CD14-positive monocyte (primary cell): ENCODE data around the gene KLHDC9. TPM values are rescaled to one million over a fixed set of nuclear protein-coding genes. Genes with fewer than 3 reads are reported as not detected.

Experiments
- DNase-seq, 3 donors: peaks; one replicate each; pipeline ENCODE4 v3.0.0-alpha.2; 2011 to 2022
- H2AFZ ChIP-seq: 2 replicates; pipeline ENCODE4 v1.6.0; 2012; ENCODE audit warnings: mild to moderate bottlenecking, low read depth, low read length, inconsistent platforms; ENCODE audit not compliant: insufficient read depth, poor library complexity, severe bottlenecking
- H3K27ac ChIP-seq, 2 donors: 1 replicate in 1 of 2; 2 replicates in 1 of 2; pipeline ENCODE4 v1.5.1; 2012 to 2013; ENCODE audit warnings: low read length in 2 of 2, control low read depth in 1 of 2, inconsistent platforms in 1 of 2, low read depth in 1 of 2, mild to moderate bottlenecking in 1 of 2
- H3K27me3 ChIP-seq, 2 donors: one replicate each; pipeline versions ENCODE4 v1.6.0 to v1.6.1; 2011 to 2013; ENCODE audit warnings: low read length in 2 of 2; ENCODE audit not compliant: control insufficient read depth in 2 of 2, insufficient read depth in 2 of 2
- H3K36me3 ChIP-seq, 2 donors: replicated peaks in 1 of 2; 1 replicate in 1 of 2; 2 replicates in 1 of 2; pipeline versions ENCODE4 v1.5.1 to v1.6.1; 2012 to 2013; ENCODE audit warnings: low read length in 2 of 2, control low read depth in 1 of 2, inconsistent platforms in 1 of 2, mild to moderate bottlenecking in 1 of 2; ENCODE audit not compliant: insufficient read depth in 2 of 2, control insufficient read depth in 1 of 2
- H3K4me1 ChIP-seq, 2 donors: 1 replicate in 1 of 2; 2 replicates in 1 of 2; pipeline versions ENCODE4 v1.5.1 to v1.6.1; 2012 to 2013; ENCODE audit warnings: low read length in 2 of 2, control low read depth in 1 of 2, inconsistent platforms in 1 of 2, mild to moderate bottlenecking in 1 of 2, moderate library complexity in 1 of 2; ENCODE audit not compliant: insufficient read depth in 2 of 2, control insufficient read depth in 1 of 2
- H3K4me2 ChIP-seq: replicated peaks from 2 replicates; pipeline ENCODE3; 2012; ENCODE audit warnings: low read length, moderate library complexity, mild to moderate bottlenecking; ENCODE audit not compliant: poor library complexity, severe bottlenecking; ENCODE audit errors: extremely low read depth
- H3K4me3 ChIP-seq, 3 experiments: fragments of 200-600 bp in 1 of 3; sonication (generic) in 1 of 3; replicated peaks in 1 of 3; 1 replicate in 2 of 3; 2 replicates in 1 of 3; pipeline ENCODE4 v1.5.1; 2011 to 2013; ENCODE audit warnings: low read length in 3 of 3, mild to moderate bottlenecking in 3 of 3, control low read depth in 2 of 3, low read depth in 2 of 3, inconsistent platforms in 1 of 3, moderate library complexity in 1 of 3
- H3K79me2 ChIP-seq: 2 replicates; pipeline ENCODE4 v1.6.0; 2012; ENCODE audit warnings: mild to moderate bottlenecking, control low read depth, inconsistent platforms, low read length, moderate library complexity; ENCODE audit not compliant: insufficient read depth
- H3K9ac ChIP-seq: 2 replicates; pipeline ENCODE4 v1.6.0; 2017; ENCODE audit warnings: low read length, mild to moderate bottlenecking; ENCODE audit not compliant: insufficient read depth, poor library complexity, severe bottlenecking
- H3K9me3 ChIP-seq, 2 donors: replicated peaks in 1 of 2; 1 replicate in 1 of 2; 2 replicates in 1 of 2; pipeline versions ENCODE4 v1.5.1 to v1.6.1; 2012 to 2013; ENCODE audit warnings: low read length in 2 of 2, control low read depth in 1 of 2; ENCODE audit not compliant: control insufficient read depth in 1 of 2, insufficient read depth in 1 of 2
- H4K20me1 ChIP-seq: 2 replicates; pipeline ENCODE4 v1.6.0; 2012; ENCODE audit warnings: mild to moderate bottlenecking, low read length, control low read depth, moderate library complexity; ENCODE audit not compliant: insufficient read depth
- H3K27ac Mint-ChIP-seq, 7 donors: one replicate each; pipeline ENCODE4 v1.8.0; 2020; ENCODE audit warnings: mild to moderate bottlenecking in 7 of 7, mixed read lengths in 7 of 7, moderate library complexity in 6 of 7, inconsistent platforms in 2 of 7
- H3K27me3 Mint-ChIP-seq, 3 donors: one replicate each; pipeline ENCODE4 v1.8.0; 2021 to 2022; ENCODE audit warnings: low read depth in 3 of 3, mild to moderate bottlenecking in 3 of 3, mixed read lengths in 3 of 3, moderate library complexity in 3 of 3, inconsistent platforms in 1 of 3
- H3K36me3 Mint-ChIP-seq, 2 donors: one replicate each; pipeline ENCODE4 v1.8.0; 2020; ENCODE audit warnings: mixed read lengths in 2 of 2, inconsistent platforms in 1 of 2, mild to moderate bottlenecking in 1 of 2
- H3K4me1 Mint-ChIP-seq: one replicate; pipeline ENCODE4 v1.8.0; 2020; ENCODE audit warnings: mild to moderate bottlenecking, mixed read lengths
- H3K4me3 Mint-ChIP-seq, 2 donors: one replicate each; pipeline ENCODE4 v1.8.0; 2020; ENCODE audit warnings: mild to moderate bottlenecking in 2 of 2, mixed read lengths in 2 of 2, moderate library complexity in 1 of 2
- H3K9me3 Mint-ChIP-seq, 7 donors: one replicate each; pipeline ENCODE4 v1.8.0; 2020 to 2022; ENCODE audit warnings: mixed read lengths in 7 of 7, mild to moderate bottlenecking in 6 of 7, moderate library complexity in 6 of 7, inconsistent platforms in 2 of 7
- CTCF ChIP-seq: fragments of 200-600 bp; IDR thresholded peaks from one replicate; pipeline ENCODE4 v1.8.0; 2022; ENCODE audit warnings: antibody characterized with exemption, mild to moderate bottlenecking
- WGBS: methylation state at CpG from one replicate; pipeline ENCODE4 v1.1.5; 2013; ENCODE audit warnings: missing lambda C conversion rate; ENCODE audit not compliant: insufficient coverage; 5-methylcytosine and 5-hydroxymethylcytosine counted together
- intact Hi-C, 2 donors: fragments of 100-400 bp; cut with micrococcal nuclease; formaldehyde crosslinking; loops; one replicate each; pipeline versions ENCODE4 v1.15.0 to v1.15.1; 2023
- polyA plus RNA-seq, 3 donors: library from polyadenylated mRNA; depleted of rRNA in 1 of 3; unstranded in 2 of 3; stranded (reverse) in 1 of 3; fragments of 300-500 nt in 2 of 3; fragments of >200 nt in 1 of 3; fragmentation: Illumina TruSeq in 2 of 3; gene quantifications; 1 replicate in 2 of 3; 2 replicates in 1 of 3; pipeline ENCODE4 v1.2.3, GENCODE V29; 2012 to 2021

The KLHDC9 gene
- polyA plus RNA-seq, 3 donors = 0.08 TPM; not detected in 2

GRCh38 chr1:161051219-161051618, 46.9 kb upstream of the KLHDC9 start:
- no peak for TF ChIP-seq CTCF

GRCh38 chr1:161052899-161053298, 45.3 kb upstream of the KLHDC9 start:
- peak overlapping the region in 5 of 7 donors; percentile 40 to 77 (median 60) for H3K27ac Mint-ChIP-seq
- H3K27me3 ChIP-seq = no peaks in the 10 kb centered on the region
- H3K9me3 ChIP-seq = no peaks in the 10 kb centered on the region
- H3K4me2 ChIP-seq = no peak overlapping the region
- peaks cover 87% of the 10 kb centered on the region for H4K20me1 ChIP-seq
- H3K79me2 ChIP-seq = peaks cover 83% of the 10 kb centered on the region
- DNase-seq = no peak
- peaks cover 21 to 37% of the 10 kb centered on the region in 2 donors for H3K4me1 ChIP-seq
- TF ChIP-seq CTCF = no peak
- no peaks in the 10 kb centered on the region for H3K9me3 Mint-ChIP-seq
- no peaks in the 10 kb centered on the region for H3K27me3 Mint-ChIP-seq
- H3K27ac ChIP-seq = peak overlapping the region in 1 of 2 donors; percentile 53
- peaks cover 90 to 97% of the 10 kb centered on the region in 2 donors for H3K36me3 ChIP-seq
- H3K4me1 Mint-ChIP-seq = peaks cover 38% of the 10 kb centered on the region
- no peak overlapping the region for H2AFZ ChIP-seq
- H3K4me3 ChIP-seq = no peak overlapping the region
- no peak overlapping the region for H3K9ac ChIP-seq
- peaks cover 88 to 98% of the 10 kb centered on the region in 2 donors for H3K36me3 Mint-ChIP-seq
- WGBS = 100% methylated on average over 2 of the region's 3 CpGs
- H3K4me3 Mint-ChIP-seq = no peak overlapping the region
- intact Hi-C loops = loop anchor here in 1 of 2 donors (10.0 kb wide), 1 partner anchor 58 kb away; no protein-coding TSS in a partner anchor

More at GRCh38 chr1:161051219-161051618, 46.9 kb upstream of the KLHDC9 start:
- peaks cover 81 to 89% of the 10 kb centered on the region in 2 donors for H3K36me3 ChIP-seq
- H3K4me1 Mint-ChIP-seq = peaks cover 55% of the 10 kb centered on the region
- peaks cover 70% of the 10 kb centered on the region for H4K20me1 ChIP-seq
- WGBS = 99% methylated on average over 9 of the region's 10 CpGs
- H3K4me3 Mint-ChIP-seq = no peak overlapping the region
- no peak overlapping the region for H3K4me2 ChIP-seq
- peaks cover 37 to 54% of the 10 kb centered on the region in 2 donors for H3K4me1 ChIP-seq
- H2AFZ ChIP-seq = no peak overlapping the region
- no peaks in the 10 kb centered on the region for H3K9me3 Mint-ChIP-seq
- no peaks in the 10 kb centered on the region for H3K27me3 Mint-ChIP-seq
- peak overlapping the region; percentile 13 to 50 for H3K27ac ChIP-seq
- H3K79me2 ChIP-seq = peaks cover 67% of the 10 kb centered on the region
- H3K4me3 ChIP-seq = no peak overlapping the region
- H3K9ac ChIP-seq = no peak overlapping the region
- H3K9me3 ChIP-seq = no peaks in the 10 kb centered on the region
- intact Hi-C loops = loop anchor here in 1 of 2 donors (10.0 kb wide), 1 partner anchor 56 kb away; no protein-coding TSS in a partner anchor
- peak overlapping the region in 4 of 7 donors; percentile 30 to 63 (median 62) for H3K27ac Mint-ChIP-seq
- DNase-seq = no peak
- peaks cover 80 to 92% of the 10 kb centered on the region in 2 donors for H3K36me3 Mint-ChIP-seq
- no peaks in the 10 kb centered on the region for H3K27me3 ChIP-seq
